ENCODE measurements around the gene WDR46. TPM values are rescaled to one million over a fixed set of nuclear protein-coding genes. Genes with fewer than 3 reads are reported as not detected.
A peak's percentile ranks its signal among the peaks of the same experiment; 100 is the strongest.

Gene WDR46
- total and polyA plus RNA-seq, 9 donors: 25.5 to 58.5 (median 34.8) TPM

GRCh38 chr6:33317419-33317668, 28.3 kb upstream of the WDR46 start:
- Histone ChIP-seq H3K9me3 (no peaks in the 10 kb centered on the region), H3K36me3 (no peaks in the 10 kb centered on the region), H3K27ac (peak overlapping the region; percentile 81 to 83), H3K4me3 (peak overlapping the region; percentile 49), H3K4me1 (ENCODE audit: insufficient read depth) (peaks cover 14% of the 10 kb centered on the region), H3K27me3 (no peaks in the 10 kb centered on the region)
- 0 to 2% (median 1%) methylated on average over 17 to 27 of the region's 27 CpGs for WGBS, 3 donors
- peak in 1 of 5 donors; percentile 86 for DNase-seq
- intact Hi-C loops (cut with DNase I): loop anchor here in 2 of 4 donors (5.0 to 10.0 kb wide), 3 partner anchors 45 to 107 kb away; partner anchors contain the start of genes CUTA (in 1 of the 2), PHF1 (in 1 of the 2), RPS18 (in 1 of the 2) and SYNGAP1 (in 1 of the 2)
- TF ChIP-seq, protein P1, sequence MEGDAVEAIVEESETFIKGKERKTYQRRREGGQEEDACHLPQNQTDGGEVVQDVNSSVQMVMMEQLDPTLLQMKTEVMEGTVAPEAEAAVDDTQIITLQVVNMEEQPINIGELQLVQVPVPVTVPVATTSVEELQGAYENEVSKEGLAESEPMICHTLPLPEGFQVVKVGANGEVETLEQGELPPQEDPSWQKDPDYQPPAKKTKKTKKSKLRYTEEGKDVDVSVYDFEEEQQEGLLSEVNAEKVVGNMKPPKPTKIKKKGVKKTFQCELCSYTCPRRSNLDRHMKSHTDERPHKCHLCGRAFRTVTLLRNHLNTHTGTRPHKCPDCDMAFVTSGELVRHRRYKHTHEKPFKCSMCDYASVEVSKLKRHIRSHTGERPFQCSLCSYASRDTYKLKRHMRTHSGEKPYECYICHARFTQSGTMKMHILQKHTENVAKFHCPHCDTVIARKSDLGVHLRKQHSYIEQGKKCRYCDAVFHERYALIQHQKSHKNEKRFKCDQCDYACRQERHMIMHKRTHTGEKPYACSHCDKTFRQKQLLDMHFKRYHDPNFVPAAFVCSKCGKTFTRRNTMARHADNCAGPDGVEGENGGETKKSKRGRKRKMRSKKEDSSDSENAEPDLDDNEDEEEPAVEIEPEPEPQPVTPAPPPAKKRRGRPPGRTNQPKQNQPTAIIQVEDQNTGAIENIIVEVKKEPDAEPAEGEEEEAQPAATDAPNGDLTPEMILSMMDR (IDR thresholded peaks at IDR 0.05): no peak
- TF ChIP-seq POLR2A (IDR thresholded peaks at IDR 0.05): no peak
- TF ChIP-seq EP300 (IDR thresholded peaks at IDR 0.05): no peak

DNA sequence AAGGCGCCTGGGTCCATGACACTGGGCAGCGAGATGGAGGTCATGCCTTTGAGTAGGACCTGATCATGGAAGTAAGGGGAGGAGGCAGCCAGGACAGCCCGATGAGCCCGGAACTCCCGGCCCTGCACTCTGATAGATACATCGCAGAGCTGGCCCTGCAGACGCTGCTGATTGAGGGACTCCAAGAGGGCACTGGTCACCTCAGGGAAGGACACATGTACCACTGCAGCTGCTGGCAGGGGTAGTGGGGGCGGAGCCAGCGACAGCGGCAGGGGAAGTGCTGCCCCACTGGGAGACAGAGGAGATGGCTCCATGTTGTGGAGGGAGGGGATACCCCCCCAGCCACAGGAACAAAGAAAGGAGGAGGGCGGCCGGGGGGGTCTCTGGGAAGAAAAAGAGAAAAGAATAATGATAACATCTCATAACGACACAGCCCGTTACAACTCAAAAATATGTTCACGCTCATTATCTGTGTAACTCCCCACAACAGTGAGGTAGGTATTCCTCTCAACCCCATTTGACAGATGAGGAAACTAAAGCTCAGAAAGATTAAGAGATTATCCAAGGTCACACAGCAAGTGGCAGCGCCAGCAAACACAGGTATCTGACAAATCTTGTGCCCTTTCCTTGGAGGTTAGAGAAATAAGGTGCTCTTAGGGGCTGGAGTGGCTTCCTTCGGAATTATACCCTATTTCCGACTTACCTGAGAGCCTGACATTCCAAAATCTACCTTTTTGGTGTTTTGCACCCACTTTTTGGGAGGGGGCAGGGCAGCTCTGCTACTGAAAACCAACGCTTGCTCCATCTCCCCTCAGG, 27.8 kb upstream of the WDR46 start:
- no peak for TF ChIP-seq EP300 (IDR thresholded peaks at IDR 0.05)
- TF ChIP-seq, protein P1 (IDR thresholded peaks at IDR 0.05): no peak
- no peak for TF ChIP-seq POLR2A (IDR thresholded peaks at IDR 0.05)
- intact Hi-C loops (cut with DNase I): loop anchor here in 2 of 4 donors (5.0 to 10.0 kb wide), 3 partner anchors 45 to 108 kb away; partner anchors contain the start of genes CUTA (in 1 of the 2), PHF1 (in 1 of the 2), RPS18 (in 1 of the 2) and SYNGAP1 (in 1 of the 2)
- DNase-seq: peak; percentile 31 to 67 (median 60)
- H3K27me3 ChIP-seq: no peaks in the 10 kb centered on the region
- peak overlapping the region; percentile 49 for H3K4me3 ChIP-seq
- 65 to 73% (median 66%) methylated on average over 19 of the region's 19 CpGs for WGBS, 3 donors
- peak overlapping the region; percentile 81 to 83 for H3K27ac ChIP-seq
- no peaks in the 10 kb centered on the region for H3K9me3 ChIP-seq
- peaks cover 12% of the 10 kb centered on the region for H3K4me1 ChIP-seq (ENCODE audit: insufficient read depth)
- no peaks in the 10 kb centered on the region for H3K36me3 ChIP-seq

DNA sequence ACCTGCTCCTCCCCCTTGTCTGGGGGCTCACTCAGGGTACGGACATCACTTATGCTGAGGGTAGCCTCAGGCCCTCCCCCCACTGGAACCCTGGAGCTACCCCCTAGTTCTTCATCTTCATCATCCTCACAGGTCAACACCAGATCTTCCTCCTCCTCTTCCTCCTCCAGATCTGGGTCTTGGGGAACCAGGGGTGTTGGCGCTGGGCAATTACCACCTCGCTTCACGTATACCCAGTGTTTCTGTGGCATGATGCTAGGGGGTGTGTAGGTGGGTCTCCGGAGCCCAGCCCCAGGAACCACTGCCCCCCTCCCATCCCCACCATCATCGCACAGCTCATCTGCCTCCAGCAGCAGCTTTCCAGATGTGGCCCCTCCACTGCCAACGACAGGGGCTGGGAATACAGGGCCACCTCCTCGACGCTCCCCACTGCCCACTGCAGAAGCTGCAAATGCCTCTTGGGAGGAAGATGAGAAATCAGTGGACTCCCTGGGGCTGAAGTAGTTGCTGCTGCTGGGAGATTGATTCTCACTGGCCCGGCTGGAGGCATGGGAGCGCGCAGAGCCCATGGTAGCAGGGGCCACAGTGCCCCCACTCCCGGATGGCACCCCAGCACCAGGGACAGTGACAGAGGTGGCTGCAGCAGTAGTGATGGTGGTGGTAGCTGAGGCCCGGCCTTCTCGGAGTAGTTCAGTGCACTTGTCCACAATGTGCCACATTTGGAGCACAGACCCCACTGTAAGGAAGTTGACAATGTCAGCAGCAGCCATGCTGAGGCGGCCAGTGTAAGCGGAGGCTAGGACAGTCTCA, 27.0 kb upstream of the WDR46 start:
- no peaks in the 10 kb centered on the region for H3K36me3 ChIP-seq
- DNase-seq: peak in 3 of 5 donors; percentile 19 to 48 (median 41)
- H3K27ac ChIP-seq: no peak overlapping the region
- H3K4me1 ChIP-seq (ENCODE audit: insufficient read depth): peaks cover 8% of the 10 kb centered on the region
- H3K27me3 ChIP-seq: no peaks in the 10 kb centered on the region
- intact Hi-C loops (cut with DNase I): loop anchor here in 2 of 4 donors (5.0 to 10.0 kb wide), 3 partner anchors 44 to 109 kb away; partner anchors contain the start of genes CUTA (in 1 of the 2), PHF1 (in 1 of the 2), RPS18 (in 1 of the 2) and SYNGAP1 (in 1 of the 2)
- TF ChIP-seq, protein P1 (IDR thresholded peaks at IDR 0.05): no peak
- no peak for TF ChIP-seq POLR2A (IDR thresholded peaks at IDR 0.05)
- no peak for TF ChIP-seq EP300 (IDR thresholded peaks at IDR 0.05)
- no peak overlapping the region for H3K4me3 ChIP-seq
- no peaks in the 10 kb centered on the region for H3K9me3 ChIP-seq
- WGBS, 3 donors: 83 to 86% (median 86%) methylated on average over 17 of the region's 17 CpGs

Measured in ovary (tissue), 9 donors.